ENCODE data around the gene PYGB.
"Not testable (repeated sequence)": the region's sequence is repeated elsewhere in the genome, so short reads cannot be mapped to it uniquely, and the experiment has no call there.

PYGB gene

DNA sequence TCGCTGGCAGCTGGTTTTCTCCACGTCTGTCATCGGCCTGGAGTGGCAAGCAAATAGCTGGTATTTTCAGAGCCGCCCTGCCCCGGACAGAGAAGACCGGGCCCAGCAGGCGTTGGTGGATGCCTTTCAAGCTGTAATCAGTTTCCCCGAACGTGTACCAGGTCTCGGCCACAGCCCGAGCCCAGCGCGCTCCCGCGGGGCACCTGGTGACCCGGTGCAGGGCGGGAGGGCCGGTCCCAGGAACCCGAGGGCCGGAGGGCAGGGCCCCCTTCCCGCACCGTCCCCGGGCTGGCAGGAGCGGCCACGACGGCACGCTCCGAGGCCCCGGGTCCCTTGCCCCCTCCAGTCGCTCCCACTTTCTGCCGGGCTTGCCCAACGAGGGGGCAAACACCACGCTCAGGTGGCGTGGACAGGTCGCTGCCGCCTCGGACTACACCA lies 348 bp upstream of the PYGB start:
- peak in 2 of 56 donors; percentile 58 to 64 for DNase-seq

DNA sequence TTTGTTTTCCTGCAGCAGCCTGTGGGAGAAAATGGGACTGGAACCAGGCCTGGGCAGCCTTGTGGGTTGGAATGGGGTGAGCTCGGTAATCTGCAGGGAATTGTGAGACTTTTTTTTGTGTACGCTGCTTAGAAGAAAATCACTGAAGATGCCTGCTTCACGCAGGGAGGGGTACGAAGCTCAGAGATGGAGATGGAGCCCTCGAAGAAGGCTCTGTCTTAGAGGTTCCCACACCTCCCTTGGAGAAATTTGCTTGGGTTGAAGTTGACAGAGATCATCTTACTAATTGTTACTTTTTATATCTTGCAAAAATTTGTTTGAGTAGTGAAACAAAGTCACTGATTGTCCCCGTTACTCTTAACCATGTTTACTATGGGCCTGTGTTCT lies 894 bp downstream of the PYGB start:
- peak in 7 of 56 donors; percentile 38 to 72 (median 48) for DNase-seq

DNA sequence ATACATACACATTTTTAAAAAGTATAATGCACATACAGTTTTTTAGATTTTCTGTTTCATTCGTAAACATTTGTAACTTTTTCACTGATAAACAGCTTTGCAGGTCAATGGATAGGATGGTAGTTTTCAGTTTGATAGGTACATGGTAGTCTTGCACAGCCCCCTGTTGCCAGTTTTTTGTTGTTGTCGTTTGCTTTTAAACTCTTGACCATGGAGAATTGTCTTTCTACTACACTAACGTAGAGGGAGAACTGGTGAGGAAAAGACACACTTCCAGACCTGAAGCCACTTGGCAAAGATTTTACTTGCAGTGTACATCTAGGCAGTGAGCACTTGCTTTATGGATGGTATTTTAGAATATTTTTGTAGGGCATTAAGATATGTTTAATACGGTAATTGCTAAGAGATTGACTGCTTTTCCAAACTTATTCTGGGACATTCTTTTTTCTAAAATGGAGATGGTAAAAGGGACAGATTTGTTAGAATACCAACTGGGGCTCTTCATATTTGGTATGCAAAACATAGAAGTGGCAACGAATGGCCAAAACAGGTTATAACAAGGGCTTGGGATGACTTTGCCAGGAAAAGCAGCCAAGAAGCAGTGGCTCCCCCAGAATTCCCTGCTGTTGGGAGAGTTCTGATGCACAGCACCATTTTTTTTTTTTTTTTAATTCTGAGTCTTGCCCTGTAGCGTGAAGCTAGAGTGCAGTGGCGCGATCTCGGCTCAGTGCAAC lies 1.5 kb downstream of the PYGB start:
- DNase-seq = peak in 12 of 56 donors; percentile 10 to 61 (median 28)

DNA sequence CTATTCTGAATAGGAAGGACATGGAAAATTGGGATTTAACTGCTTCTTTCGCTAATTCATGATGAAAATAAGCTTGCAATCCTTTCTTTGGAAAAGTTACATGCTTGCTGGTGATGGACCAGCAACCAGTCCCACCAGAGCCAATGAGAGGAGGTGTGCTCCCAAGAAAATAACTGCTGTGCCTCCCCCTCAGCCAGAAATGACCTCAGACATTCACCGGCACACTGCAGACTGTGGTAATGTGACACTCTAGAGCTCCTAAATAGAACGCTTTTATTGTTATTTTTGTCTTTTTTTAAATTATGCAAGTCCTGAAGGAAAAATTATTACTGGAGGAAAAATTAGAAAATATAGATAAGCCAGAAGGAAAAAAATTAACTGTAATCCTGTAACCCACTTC lies 2.6 kb downstream of the PYGB start:
- DNase-seq = no peak

DNA sequence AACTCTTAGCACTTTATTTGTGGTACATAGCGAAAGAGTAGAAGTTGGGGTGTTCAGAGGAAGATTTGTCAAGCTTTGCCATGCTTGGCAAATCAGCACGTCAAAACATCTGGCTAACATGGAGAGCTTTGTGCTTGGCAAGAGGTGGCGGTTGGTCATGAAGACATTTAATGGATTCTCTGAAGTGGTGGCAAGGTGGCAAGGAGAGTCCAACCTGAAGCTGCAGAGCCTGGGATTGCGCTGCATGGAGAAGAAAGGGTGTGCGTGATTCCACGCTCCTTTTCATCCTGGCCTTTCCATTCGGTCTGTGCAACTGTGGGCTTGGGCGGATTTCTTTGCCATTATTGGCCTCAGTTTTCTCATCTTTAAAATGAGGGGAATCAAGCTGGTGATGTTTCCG lies 3.1 kb downstream of the PYGB start:
- no peak for DNase-seq

DNA sequence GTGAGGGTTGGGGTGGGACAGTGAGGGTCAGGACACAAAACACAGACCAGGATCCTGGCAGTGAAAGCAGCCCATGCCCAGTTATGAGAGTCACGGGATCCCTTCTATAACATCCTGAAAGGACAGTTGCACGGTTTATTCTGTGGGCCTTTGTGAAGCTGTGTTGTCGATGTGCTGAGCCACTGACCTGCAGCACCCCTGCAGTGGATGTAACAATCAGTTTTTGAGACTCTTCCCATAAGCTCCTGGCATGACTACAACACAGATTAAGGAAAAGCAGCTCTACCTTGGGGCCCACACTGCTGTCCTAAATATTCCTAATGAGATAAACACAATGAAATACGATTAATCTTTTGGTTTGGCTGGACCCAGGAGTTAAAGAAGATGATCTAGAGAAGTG lies 3.7 kb downstream of the PYGB start:
- DNase-seq = peak in 4 of 56 donors; percentile 17 to 49 (median 26)

DNA sequence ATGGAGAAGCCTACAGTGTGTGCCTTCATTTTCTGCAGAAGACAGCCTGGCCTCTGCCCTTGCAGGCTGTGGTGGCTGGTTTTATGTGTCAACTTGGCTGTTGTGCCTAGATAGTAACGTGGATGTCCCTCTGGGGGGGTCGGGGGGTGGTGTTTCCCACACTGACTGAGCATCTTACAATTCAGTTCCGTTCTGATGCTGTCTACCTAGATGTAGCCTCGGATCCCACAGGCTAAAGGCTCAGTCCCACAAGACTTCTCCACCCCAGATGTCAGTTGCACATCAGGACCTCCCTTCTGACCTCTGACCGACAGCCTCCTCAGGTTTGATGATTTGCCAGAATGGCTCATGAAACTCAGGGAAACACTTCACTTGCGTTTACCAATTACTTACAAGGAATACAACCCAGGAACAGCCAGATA lies 4.4 kb downstream of the PYGB start:
- no peak for DNase-seq

DNA sequence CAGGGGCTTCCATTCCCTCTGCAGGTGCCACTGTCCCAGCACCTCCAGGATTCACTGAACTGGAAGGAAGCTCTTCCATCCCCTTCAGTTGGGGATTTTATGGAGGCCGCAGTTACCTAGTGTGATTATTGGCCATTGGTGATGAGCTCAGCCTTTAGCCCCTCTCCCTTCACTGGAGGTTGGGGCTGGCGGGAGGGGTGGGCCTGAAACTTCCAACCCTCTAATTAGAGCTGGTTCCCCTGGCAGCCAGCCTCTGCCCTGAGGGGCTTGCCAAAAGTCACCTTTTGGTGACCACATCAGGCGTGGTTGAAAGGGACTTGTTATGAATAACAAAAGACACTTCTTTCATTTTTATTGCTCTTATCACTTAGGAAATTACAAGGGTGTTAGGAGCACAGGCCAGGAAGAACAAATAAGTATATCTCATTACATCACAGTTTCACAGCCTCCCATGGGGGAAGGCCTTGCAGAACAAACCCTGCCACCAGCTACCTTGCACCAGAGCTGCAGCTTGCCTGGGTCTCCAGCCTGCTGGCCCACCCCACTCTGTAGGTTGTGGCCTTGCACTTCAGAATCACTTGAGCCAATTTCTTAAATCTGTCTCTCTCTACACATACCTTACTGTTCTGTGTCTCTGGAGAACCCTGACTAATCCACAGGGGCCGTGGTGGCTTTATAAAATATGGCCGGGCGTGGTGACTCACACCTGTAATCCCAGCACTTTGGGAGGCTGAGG lies 5.0 kb downstream of the PYGB start:
- no peak for DNase-seq

DNA sequence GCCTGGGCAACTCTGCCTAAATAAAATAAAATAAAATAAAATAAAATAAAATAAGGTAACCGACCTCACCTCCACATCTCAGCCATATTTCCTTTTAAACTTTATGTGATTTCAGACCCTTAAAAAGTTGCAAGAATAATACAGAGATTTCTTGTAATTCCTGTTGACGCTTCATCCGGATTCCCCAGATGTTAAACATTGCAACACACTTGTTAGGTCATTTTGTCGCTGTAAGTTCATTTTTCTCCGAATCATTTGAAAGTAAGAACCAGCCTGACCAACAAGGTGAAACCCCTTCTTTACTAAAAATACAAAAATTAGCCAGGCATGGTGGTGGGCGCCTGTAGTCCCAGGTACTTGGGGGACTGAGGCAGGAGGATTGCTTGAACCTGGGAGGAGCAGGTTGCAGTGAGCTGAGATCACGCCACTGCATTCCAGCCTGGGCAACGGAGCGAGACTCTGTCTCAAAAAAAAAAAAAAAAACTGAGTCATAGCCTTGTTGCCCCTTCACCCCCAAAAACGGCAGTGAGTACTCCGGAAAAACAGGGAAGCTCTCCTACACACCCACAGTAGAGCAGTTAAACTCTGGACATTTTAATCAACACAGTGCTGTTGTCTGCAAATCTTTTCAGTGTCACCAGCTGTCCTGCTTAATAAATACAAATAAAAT lies 5.9 kb downstream of the PYGB start:
- DNase-seq = no peak

DNA sequence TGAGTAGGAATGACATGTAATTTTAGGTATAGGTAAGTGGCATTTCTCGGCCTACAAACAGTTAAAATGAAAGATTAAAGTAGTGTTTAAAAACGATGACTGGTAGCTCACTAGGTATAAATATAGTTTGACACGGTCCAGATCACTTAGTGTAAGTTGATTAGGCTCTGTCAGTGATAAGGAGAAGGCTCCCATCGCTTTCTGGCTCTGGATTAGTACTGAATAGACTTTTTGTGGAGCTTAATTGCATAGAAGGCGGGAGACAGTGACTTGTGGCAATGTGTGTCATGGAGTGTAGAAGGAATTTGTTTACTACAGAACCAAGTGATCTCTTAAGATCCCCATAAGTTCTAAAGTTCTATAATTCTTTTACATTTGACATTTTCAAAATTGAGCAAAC lies 6.7 kb downstream of the PYGB start:
- no peak for DNase-seq

DNA sequence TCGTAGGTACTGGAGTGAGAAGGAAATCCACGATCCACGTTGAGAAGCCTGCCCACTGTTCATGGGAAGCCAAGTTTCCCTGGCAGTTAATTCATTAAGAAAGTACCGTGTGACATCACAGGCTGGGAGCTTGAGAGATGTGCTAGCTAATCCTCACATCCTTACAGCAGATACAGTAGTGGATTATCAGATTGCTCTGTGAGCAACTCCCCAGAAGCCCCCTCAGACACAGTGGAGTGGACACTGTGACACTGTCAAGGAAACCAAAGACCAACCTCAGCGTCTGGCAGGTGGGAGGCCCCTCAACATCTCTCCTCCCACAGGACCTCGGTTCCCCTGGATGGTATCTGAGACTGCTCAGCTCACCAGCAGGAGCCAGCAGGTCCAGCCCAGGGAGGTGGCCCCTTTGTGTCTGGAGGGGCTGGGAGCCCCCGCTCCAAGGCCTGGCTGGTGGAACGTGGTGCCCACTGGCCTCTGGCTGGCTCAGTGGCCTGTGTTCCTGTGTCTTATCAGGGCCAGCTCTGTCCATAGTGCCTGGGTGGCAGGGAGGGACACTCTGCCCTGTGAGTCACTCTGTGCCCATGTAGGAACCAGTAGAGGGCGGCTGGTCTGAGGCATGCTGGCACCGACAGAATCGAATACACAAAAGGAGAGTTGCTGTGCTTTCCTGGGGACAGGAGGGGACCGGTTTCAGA lies 7.2 kb downstream of the PYGB start:
- DNase-seq = peak in 33 of 56 donors; percentile 11 to 82 (median 47)

DNA sequence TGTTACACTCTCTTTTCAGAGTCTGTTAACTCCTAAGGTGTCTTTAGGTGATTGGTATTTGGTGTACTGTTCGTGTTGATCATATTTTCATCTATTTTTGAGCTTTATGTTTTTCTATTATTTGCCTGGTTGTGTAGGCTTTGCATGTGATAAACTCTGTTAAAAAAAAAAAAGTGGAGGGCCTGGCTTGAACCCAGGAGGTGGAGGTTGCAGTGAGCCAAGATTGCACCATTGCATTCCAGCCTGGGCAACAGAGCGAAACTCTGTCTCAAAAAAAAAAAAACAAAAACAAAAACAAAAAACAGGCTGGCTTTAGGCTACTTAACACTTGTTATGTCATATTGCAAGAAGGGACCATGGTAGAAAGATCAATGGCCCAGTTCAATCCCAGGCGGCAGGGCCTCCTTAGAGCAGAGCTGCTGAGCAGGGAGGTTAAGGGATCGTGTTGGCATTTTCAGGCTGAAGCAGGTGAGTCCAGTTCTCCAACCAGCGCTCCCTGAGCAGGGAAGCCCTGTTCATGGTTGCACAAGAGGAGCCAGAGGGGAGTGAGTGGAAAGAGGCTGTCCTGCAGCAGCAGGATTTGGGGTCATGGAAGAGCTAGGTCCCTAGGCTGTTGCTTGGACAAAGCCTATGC lies 8.5 kb downstream of the PYGB start:
- DNase-seq = no peak

DNA sequence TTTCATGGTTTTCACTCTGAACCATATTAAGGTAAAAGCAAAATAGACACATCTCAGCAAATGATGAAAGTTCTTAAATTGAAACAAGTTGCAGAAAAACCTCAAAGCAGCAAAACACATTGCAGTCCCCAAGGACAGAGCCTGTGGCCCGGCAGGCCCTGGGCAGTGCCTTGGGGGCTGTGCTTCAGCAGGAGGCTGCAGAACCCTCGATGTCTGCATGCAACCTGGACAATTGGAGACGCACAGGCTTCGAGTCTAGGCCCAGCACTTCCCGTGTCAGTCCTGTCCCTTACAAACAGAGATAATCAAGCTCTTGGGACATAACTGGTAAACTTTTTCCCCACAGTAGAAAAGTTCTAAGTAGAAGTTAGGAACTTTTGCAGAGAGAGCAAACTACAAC lies 9.2 kb downstream of the PYGB start:
- no peak for DNase-seq

DNA sequence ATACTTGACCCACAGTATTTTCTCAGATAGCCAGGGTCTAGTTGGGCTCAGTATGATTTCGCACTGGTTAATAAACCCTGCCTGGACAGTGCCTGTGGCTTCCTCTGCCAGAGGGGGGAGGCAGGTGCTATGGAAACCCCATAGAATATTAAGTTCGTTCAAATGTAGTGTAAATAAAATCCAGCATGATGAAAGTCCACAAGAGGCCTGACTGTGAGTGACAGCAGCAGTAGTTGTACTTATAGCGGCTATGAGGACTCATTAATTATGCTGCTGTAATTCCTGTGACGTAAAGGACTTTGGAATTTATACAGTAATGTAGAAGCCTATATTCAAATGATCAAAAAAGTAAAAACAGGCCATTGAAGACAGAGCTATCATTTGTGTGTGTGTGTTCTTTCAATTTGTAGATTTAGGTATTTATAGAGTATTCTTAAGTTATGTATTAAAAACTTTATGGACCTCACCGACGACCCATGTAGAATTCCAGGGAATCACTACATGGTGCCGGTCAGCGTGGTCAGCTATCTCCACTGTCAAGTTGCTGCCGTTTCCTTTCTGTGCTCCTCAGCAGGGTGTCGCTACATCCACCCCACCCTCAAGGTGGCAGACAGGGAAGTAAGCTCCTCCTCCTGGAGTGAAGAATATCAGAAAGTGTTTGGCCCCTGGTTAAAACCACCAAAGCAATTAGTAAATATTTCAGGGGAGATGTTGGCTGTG lies 10.0 kb downstream of the PYGB start:
- DNase-seq = no peak

DNA sequence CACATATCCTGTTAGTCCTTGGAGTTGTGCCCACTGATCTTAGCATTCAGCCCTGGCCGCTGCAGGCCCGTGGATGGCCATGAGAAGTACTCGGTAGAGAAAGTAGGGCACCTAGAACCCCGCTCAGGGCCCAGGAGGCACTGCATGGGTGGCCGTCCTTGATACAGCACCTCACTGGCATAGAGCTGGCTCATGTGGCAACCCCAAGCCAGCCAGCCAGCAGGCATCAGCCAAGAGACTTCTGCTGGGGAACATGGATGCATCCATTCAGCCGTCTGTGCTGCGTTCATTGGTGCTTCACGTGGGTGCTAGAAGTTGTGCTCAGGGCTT lies 10.6 kb downstream of the PYGB start:
- peak in 1 of 56 donors; percentile 37 for DNase-seq

DNA sequence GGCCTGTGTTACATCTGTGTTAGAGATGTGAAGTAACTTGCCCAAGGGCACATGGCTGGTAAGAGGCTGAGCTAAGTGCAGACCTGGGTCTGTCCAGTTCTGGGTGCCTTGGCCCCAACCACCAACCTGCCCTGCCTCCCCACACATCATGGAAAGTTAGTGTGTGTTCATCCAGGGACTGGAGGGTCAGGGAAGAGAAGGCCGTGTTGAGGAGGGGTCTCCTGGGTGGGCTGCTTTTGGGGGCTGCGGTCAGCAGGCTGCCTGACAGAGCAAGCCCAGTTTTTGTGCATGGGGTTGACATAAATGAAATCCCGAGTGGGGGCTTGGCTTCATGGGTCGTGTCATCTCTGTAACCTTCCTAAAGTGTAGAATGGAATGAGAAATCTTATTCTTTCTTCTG lies 10.9 kb downstream of the PYGB start:
- no peak for DNase-seq

DNA sequence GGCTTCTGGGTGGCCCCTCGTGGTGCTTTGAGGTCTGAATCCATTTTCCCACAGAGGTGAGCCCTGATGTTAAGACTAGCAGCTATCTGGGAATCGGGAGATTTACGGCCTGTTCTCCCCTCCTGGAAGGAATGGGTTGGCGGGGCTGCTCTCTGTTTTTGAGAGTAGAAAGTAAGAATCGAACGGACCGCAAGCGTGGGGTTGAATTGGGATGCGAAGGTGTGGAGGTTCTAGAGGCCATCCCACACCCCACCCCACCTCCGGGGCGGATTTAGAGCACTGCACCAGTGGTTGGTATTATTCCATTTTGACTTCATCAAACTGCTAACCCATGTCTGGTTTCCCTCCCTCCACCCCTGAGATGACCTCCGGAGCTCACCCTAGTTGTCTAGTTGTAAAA lies 11.5 kb downstream of the PYGB start:
- no peak for DNase-seq

DNA sequence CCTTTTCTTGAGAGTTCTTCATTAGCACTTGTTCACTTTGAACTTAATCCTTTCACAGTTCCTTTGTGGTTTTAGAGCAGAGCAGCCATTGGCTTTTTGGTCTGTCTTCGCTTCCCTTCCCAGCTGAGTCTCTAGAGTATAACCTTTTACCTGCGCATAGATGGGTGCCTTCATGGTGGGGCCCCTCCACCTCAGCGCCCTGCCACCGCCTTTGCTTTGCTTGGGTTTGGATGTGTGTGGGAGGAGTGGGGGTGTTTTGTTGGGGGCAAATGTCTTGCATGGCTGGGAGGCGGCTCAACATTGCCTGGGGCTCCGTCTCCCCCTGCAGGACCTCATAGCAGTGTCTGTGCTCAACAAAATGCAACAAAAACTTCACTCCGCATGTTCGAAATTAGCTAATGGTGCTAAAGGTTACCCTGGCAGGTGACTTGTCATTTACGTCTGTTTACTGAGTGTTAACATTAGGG lies 11.9 kb downstream of the PYGB start:
- DNase-seq = no peak

DNA sequence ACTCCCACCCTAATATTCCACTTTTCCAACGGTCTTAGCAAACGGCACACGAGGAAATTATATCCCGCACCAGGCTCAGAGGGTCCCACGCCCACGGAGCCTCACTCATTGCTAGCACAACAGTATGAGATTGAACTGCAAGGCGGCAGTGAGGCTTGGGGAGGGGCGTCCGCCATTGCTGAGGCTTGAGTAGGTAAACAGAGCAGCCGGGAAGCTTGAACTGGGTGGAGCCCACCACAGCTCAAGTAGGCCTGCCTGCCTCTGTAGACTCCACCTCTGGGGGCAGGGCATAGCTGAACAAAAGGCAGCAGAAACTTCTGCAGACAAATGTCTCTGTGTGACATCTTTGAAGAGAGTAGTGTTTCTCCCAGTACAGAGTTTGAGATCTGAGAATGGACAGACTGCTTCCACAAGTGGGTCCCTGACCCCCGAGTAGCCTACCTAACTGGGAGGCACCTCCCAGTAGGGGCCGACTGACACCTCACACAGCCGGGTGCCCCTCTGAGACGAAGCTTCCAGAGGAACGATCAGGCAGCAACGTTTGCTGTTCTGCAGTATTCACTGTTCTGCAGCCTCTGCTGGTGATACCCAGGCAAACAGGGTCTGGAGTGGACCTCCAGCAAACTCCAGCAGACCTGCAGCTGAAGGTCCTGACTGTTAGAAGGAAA lies 13.0 kb downstream of the PYGB start:
- DNase-seq = not testable (repeated sequence)

All from nucleus accumbens (tissue), 56 donors.